T-helper 2 cell treated with Interferon-gamma antibody and Interleukin-4, amounts not matched to agents 100 ng/mL and 5 ng/mL, for 36 hours (primary cell): Measurements from ENCODE around the gene NR2F1-AS1. TPM values are rescaled to one million over a fixed set of nuclear protein-coding genes. Genes with fewer than 3 reads are reported as not detected.

Experiments
- intact Hi-C: fragments of 100-400 bp; cut with micrococcal nuclease; formaldehyde crosslinking; loops from one replicate; pipeline ENCODE4 v1.15.1; 2023
- total RNA-seq: library from RNA; stranded (reverse); gene quantifications from 2 replicates; pipeline ENCODE4 v1.2.3, GENCODE V29; 2022

Gene NR2F1-AS1
- total RNA-seq, 1 donor from 2014 or later, result not detected

DNA sequence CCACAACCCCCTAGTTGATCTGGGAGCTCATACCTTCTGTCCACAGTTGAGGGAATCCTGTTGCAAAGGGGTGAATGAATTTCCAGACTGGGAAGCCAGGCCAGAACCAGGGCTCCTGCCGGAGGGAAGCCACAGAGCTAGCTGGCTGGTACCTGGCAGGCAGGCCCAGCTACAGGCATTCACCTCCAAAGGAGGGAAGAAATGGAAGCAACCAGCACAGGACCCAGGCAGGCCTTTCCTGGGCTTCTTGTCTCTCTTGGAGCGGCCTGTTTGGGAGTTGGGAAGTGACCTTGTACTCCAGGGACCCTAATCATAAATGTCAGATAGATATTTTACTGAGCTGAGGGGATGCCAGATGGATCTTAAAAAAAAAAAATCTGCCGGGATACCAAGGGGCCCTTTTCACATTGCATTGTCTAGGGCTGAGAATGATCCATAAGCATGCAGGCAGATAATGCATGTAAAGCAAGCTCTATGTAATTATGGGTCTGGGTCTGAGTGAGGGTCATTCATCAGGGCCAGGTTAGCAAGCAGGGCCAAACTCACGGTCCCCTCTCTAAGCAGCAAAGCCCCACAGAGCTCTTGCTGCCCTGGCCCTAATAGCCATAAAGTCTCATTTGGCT lies 10.4 kb upstream of the NR2F1-AS1 start:
- intact Hi-C loops, result no loop called here

- intact Hi-C loops, result no loop called here
Measured at GRCh38 chr5:93590493-93590892, 9.5 kb upstream of the NR2F1-AS1 start.

- intact Hi-C loops, result no loop called here
Measured at GRCh38 chr5:93589829-93590215, 8.8 kb upstream of the NR2F1-AS1 start.

DNA sequence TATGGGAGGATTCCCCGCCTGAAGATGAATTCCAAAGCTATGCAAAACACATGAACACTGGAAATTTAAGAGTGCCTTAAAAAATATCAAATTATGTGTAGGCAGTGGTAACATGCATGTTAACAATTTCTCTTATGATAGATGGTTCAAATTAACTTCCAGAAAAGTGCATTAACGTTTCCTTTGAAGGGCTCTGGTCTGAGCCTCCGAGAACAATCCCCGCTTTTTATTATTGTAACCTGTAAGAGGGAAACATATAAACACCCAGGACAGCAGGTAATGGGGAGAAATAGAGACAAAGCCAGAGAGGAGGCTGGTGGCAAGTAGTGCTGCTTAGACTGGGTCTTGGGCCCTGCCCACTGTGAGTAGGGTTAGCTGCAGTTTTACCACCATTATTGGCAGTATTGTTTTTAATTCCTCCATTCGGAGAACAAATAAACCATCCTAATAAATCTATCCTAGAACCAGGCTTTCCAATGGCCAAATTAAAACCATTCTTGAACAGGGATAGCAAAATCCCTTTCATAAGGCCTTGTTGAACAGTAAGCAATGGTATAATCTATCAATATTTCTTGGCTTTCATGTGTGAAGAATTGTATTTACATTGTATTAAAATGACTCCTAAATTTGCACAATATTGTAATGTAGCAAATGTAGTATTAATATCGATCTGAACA lies 8.3 kb upstream of the NR2F1-AS1 start:
- intact Hi-C loops, result no loop called here

- intact Hi-C loops, result no loop called here
Measured at GRCh38 chr5:93588352-93589151, 7.5 kb upstream of the NR2F1-AS1 start.

GRCh38 chr5:93587597-93588351 lies 6.8 kb upstream of the NR2F1-AS1 start:
- intact Hi-C loops, result no loop called here

DNA sequence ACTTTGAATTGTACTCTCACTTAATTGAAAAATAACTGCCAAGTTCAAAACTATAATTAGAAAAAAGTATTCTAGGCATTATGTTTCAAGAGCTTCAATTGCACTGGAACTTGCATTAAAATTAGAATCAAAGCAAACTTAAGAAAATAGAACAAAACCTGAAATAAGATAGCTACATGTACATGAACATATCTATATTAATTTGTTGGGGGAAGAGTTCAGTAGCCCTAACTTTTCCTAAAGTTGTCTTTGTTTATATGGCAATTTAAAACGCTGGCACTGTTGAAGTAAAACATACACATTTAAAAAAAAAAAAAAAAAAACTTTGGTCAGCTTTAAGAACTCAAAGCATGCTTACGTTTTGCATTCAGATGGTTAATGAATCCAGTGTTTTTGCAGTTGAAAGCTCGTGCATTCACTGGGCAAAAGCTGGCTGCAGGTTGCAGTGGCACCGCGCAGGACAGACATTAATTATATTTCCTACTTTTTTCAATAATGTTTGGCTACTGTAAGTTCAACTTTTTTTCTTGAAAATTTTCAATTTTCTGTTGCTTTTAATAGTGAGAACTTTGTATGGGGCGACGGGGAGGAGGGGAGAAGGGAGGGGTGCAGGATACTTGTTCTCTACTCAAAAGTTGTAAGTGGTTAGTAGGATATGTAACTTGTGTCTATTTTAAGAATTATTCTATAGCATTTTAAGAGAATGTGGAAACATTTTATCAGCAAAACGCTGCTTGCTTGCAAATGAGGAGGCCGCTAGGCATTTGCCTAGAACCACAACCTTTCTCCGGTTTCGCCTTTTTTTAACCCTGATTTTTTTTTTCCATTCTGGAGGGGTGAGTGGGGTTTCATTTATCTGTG lies 5.9 kb upstream of the NR2F1-AS1 start:
- intact Hi-C loops, result loop anchor here (1.0 kb wide), 1 partner anchor 24 kb away; no protein-coding TSS in a partner anchor

- intact Hi-C loops, result loop anchor here (1.0 to 2.0 kb wide), 2 partner anchors 15 to 25 kb away; no protein-coding TSS in a partner anchor
Measured at GRCh38 chr5:93585767-93586385, 4.9 kb upstream of the NR2F1-AS1 start.

GRCh38 chr5:93585041-93585766 lies 4.2 kb upstream of the NR2F1-AS1 start:
- intact Hi-C loops, result loop anchor here (2.0 kb wide), 1 partner anchor 14 kb away; no protein-coding TSS in a partner anchor

DNA sequence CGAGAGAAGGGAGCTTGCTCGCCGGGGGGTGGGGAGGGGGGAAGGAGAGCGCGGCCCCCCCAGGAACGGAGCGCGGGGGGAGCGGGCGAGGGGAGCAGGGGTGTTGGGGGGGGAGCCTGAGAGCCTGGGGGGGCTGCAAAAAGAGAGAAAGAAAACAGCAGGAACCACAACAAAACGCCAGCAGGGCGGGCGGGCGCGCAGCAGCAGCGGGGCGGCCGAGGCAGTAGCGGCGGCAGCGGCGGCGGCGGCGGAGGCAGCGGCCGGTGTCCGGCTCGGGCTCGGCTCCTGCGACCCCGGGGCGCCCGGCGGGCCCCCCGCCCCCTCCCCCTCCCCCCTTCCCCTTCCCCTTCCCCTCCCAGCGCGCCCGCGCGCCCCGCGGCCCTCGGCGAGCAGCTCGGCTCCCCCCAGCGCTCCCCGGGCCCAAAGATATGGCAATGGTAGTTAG lies 3.6 kb upstream of the NR2F1-AS1 start:
- intact Hi-C loops, result loop anchor here (2.0 kb wide), 1 partner anchor 14 kb away; no protein-coding TSS in a partner anchor

DNA sequence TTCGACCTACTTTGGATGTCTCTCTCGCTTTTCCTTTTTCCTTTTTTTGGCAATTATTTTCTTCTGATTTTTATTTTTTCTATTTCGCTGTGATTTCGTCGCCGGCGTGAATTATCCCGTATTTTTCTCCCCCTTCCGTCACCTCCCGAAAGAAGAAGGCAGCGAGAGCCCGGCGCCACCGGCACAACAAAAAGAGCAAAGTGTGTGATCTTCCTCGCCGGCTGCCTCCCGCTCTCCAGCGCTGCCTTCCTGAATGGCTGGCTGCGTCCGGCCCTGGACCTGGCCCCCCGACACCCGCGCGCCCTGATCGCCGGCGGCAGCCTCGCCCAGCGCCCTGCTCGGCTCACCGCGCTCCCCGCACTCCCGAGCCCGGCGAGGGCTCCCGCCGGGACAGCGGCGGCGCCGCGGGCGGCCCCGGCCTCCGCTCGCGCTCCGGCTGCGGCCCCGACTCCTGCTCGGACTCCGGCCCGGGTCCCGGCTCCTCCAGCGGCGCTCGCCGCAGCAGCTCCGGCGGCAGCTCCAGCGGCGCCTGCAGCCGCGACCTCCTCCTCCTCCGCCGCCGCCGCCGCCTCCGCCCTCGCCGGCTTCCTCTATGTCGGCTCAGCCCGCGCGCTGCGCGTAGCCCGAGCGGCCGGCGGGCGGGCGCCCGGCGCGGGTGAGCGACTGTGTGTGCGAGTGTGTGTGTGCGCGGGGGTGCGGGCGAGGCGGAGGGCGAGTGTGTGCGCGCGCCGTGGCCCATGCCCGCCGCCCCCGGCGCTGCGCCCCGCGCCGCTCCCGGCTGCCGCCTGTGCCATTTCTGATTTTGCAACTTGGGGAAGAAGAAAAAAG lies 3.0 kb upstream of the NR2F1-AS1 start:
- intact Hi-C loops, result loop anchor here (2.0 kb wide), 1 partner anchor 13 kb away; no protein-coding TSS in a partner anchor

GRCh38 chr5:93583439-93583767 lies 2.4 kb upstream of the NR2F1-AS1 start:
- intact Hi-C loops, result no loop called here

- intact Hi-C loops, result no loop called here
Measured at GRCh38 chr5:93582677-93583438, 1.8 kb upstream of the NR2F1-AS1 start, which contains the start of gene NR2F1. Gene NR2F1, plus strand, starts transcription at chr5:93583222. Its CDS starts 1,802 bp downstream, at chr5:93585024.

GRCh38 chr5:93582167-93582462 lies 1.1 kb upstream of the NR2F1-AS1 start:
- intact Hi-C loops, result no loop called here

GRCh38 chr5:93580063-93580926 lies 724 bp downstream of the NR2F1-AS1 start:
- intact Hi-C loops, result loop anchor here (2.0 kb wide), 1 partner anchor 27 kb away; no protein-coding TSS in a partner anchor

- intact Hi-C loops, result loop anchor here (2.0 kb wide), 1 partner anchor 27 kb away; no protein-coding TSS in a partner anchor
Measured at GRCh38 chr5:93579692-93580062, 1.3 kb downstream of the NR2F1-AS1 start.
